ENCODE measurements around the gene SELENOO.
"Not testable (repeated sequence)": the region's sequence is repeated elsewhere in the genome, so short reads cannot be mapped to it uniquely, and the experiment has no call there.

The SELENOO gene

GRCh38 chr22:50198624-50199017 is 2.2 kb upstream of the SELENOO start:
- no peak for DNase-seq (ENCODE audit: low read depth in 1 of 2, low spot score in 1 of 2)

GRCh38 chr22:50199251-50199721 is 1.5 kb upstream of the SELENOO start:
- no peak for DNase-seq (ENCODE audit: low read depth in 1 of 2, low spot score in 1 of 2)

DNA sequence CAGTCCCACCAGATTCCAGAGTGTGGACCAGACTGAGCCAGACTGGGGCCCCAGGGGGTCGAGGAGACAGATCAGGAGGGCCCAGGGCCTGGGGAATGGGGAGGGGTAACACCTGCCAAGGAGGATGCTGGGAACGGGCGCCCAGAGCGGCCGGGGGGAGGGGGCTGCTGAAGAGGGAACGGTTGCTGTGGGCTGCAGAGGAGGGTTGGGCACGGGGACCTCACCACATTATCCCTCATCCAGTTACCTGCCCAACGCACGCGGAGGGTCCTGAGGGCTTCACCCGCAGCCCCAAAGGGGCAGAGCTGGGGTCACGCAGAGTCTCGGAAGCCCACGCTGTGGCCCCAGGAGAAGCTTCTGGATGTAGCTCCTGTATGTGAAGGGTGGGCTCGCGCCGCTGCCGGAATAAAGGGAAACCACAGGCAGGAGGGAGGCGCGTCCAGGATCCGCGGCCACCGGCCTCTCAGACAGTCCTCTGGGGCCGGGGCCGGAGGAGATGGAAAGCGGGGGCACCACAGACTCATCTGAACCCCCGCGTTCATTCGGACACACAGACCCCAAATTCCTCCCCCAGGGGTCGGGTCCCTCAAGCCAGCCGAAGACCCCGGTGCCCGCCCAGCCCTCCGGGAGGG is 866 bp upstream of the SELENOO start:
- DNase-seq (ENCODE audit: low read depth in 1 of 2, low spot score in 1 of 2), result no peak

- no peak for DNase-seq (ENCODE audit: low read depth in 1 of 2, low spot score in 1 of 2)
Observed at GRCh38 chr22:50201191-50202129, 649 bp downstream of the SELENOO start.

DNA sequence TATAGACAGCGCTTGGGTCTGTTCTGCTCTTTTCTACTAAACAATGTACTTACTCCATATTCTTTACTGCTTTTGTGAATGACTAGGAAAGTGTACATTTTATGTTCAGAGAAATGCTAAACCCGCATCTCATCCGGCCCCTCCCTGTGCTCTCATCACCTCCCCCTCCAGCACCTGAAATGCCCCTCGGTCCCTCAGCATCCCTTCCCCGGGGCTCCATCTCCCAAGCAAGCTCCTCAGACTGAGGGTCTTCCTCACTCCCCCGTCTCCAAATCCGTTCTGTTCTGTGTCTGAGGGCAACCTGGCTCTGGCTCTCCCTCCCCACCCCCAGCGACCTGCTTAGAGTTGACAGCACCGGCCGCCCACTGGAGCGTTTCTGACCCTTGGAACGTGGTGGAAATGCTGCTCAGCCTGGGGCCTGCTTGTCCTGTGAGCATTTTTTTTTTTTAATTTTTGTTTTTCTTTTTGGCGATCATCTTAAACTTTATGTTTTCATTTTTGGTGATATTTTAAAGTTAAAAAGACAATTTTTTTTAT is 1.4 kb downstream of the SELENOO start:
- no peak for DNase-seq (ENCODE audit: low read depth in 1 of 2, low spot score in 1 of 2)

DNA sequence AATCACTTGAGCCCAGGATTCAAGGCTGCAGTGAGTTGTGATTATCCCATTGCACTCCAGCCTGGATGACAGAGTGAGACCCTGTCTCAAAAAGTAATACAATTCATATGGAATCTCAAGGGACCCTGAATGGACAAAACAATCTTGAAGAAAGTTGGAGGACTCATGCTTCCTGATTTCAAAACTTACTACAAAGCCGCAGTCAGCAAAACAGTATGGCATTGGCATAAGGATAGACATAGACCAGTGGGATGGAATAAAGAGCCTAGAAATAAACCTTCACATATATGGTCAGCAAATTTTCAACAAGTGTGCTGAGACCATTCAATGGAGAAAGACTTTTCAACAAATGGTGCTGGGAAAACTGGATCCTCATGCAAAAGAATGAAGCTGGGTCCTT is 2.5 kb downstream of the SELENOO start:
- no peak for DNase-seq (ENCODE audit: low read depth in 1 of 2, low spot score in 1 of 2)

- DNase-seq (ENCODE audit: low read depth in 1 of 2, low spot score in 1 of 2), result no peak
Observed at GRCh38 chr22:50204571-50204970, 3.8 kb downstream of the SELENOO start.

DNA sequence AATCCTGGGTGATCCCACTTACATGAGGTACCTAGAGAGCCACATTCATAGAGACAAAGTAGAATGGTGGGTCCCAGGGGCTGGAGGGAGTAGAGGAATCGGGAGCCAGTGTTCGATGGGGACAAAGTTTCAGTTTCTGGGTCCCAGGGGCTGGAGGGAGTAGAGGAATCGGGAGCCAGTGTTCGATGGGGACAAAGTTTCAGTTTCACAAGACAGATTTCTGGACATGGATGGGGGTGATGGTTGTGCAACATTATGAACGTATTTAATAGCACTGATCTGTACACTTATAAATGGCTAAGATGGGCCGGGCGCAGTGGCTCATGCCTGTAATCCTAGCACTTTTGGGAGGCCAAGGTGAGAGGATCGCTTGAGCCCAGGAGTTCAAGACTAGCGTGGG is 4.2 kb downstream of the SELENOO start:
- DNase-seq (ENCODE audit: low read depth in 1 of 2, low spot score in 1 of 2), result not testable (repeated sequence)

GRCh38 chr22:50205781-50206569 is 5.2 kb downstream of the SELENOO start:
- no peak for DNase-seq (ENCODE audit: low read depth in 1 of 2, low spot score in 1 of 2)

- DNase-seq (ENCODE audit: low read depth in 1 of 2, low spot score in 1 of 2), result no peak
Observed at GRCh38 chr22:50206599-50206998, 5.8 kb downstream of the SELENOO start.

GRCh38 chr22:50207383-50208140 is 6.8 kb downstream of the SELENOO start:
- DNase-seq (ENCODE audit: low read depth in 1 of 2, low spot score in 1 of 2), result no peak

DNA sequence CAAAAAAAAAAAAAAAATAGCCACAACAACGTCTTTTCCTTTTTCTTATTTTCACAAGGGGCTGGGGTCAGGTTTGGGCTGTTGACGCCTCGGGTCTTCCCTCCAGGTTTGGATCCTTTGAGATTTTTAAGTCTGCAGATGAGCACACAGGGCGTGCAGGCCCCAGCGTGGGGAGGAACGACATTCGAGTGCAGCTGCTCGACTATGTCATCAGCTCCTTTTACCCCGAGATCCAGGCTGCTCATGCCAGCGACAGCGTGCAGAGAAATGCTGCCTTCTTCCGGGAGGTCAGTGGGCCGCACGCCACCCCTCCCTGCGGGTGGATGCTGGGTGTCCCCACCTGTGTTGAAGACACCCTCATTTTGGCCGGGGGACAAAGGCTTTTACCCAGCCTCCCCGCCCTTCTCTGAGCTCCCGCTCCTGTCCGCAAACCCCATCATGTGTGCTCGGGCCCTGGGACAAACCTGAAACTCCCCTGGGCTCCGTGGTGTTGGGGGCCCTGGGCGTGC is 7.7 kb downstream of the SELENOO start:
- DNase-seq (ENCODE audit: low read depth in 1 of 2, low spot score in 1 of 2), result no peak

- DNase-seq (ENCODE audit: low read depth in 1 of 2, low spot score in 1 of 2), result no peak
Observed at GRCh38 chr22:50208939-50209892, 8.4 kb downstream of the SELENOO start.

DNA sequence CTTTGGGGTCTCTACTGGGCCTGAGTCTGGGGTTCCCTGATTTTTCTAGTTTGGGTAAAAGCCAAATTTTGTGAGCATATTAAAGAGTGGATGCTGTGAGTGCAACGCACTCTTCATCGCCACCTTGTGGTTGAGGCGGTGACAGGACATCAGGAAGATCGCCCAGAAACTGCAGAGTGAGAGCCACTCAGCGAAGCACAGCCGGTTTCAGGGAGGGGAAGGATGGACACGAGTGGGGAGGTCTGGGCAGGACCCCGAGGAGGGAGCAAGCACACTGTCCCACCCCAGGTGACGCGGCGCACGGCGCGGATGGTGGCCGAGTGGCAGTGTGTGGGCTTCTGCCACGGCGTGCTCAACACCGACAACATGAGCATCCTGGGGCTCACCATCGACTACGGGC is 9.1 kb downstream of the SELENOO start:
- DNase-seq (ENCODE audit: low read depth in 1 of 2, low spot score in 1 of 2), result peak; percentile 50 to 52

DNA sequence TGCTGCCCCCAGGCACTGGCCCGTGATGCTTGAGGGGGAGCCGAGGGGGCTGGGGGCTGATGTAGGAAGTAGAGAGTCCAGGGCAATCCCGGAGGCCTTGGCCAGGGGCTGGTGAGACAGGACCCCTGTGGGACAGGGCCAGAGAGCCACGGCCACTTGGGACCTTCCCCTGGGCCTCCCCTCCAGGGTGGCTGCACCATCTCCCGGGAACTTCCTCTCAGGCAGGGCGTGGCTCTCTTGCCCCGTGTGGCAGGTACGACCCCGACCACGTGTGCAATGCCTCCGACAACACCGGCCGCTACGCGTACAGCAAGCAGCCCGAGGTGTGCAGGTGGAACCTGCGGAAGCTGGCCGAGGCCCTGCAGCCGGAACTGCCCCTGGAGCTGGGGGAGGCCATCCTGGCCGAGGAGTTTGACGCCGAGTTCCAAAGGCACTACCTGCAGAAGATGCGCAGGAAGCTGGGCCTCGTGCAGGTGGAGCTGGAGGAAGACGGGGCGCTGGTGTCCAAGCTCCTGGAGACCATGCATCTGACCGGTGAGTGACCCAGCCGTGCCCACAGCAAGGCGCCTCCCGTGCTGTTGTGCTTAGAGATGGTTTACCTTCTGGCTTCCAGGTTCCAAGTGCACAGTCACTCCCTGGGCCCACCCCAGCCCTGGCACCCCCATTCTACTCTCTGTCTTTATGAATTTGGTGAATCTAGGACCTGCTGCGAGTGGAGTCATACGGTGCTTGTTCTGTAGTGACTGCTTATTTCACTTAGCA is 9.7 kb downstream of the SELENOO start:
- no peak for DNase-seq (ENCODE audit: low read depth in 1 of 2, low spot score in 1 of 2)

DNA sequence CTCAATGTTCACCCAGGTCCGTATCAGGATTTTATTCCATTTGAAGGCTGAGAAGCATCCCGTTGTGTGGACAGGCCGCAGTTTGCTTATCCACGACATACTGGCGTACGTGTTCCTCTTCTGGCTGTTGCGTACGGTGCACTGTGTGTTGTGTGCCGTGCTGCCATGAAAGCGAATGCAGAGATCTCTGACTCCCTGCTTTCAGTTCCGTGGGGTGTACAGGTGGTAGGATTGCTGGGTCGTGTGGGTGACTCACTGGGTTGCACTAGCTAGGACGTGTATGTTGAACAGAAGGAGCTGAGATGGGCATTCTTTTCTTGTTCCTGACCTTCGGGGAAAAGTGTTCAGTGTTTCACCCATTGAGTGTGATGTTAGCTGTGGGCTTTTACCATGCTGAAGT is 10.3 kb downstream of the SELENOO start:
- DNase-seq (ENCODE audit: low read depth in 1 of 2, low spot score in 1 of 2), result no peak

- no peak for DNase-seq (ENCODE audit: low read depth in 1 of 2, low spot score in 1 of 2)
Observed at GRCh38 chr22:50213263-50213662, 12.5 kb downstream of the SELENOO start.

DNA sequence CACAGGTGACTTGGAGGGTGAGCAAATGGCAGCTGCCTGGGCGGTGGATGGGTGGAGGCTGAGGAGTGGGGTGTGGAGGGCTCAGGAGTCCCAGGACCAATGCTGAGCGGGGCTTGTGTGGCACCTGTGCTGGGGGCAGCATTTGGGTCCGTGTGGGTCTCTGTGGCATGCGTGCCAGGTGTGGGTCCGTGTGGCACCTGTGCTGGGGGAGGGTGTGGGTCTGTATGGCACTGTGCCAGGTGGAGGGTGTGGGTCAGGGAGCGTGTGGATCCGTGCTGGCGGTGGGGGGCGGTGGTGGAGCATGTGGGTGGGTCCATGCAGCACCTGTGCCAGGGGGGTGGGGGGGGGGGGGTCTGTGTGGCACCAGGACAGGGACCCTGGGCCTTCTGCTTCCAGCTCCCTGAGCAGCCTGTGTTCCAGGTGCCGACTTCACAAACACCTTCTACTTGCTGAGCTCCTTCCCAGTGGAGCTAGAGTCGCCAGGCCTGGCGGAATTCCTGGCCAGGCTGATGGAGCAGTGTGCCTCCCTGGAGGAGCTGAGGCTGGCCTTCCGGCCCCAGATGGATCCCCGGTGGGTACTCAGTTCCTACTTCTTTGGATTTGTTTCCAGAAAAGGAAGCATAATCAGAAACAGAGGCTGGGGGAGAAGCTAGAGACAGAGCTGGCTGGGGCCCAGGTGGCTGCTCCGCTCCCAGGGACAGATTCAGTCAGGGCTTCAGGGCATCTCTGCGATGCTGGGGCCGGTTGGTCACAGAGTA is 14.7 kb downstream of the SELENOO start:
- DNase-seq (ENCODE audit: low read depth in 1 of 2, low spot score in 1 of 2), result no peak
